Measurements from ENCODE around the gene PAIP2.
A peak's percentile ranks its signal among the peaks of the same experiment; 100 is the strongest.
"Not testable (repeated sequence)": the region's sequence is repeated elsewhere in the genome, so short reads cannot be mapped to it uniquely, and the experiment has no call there.

PAIP2 gene

DNA sequence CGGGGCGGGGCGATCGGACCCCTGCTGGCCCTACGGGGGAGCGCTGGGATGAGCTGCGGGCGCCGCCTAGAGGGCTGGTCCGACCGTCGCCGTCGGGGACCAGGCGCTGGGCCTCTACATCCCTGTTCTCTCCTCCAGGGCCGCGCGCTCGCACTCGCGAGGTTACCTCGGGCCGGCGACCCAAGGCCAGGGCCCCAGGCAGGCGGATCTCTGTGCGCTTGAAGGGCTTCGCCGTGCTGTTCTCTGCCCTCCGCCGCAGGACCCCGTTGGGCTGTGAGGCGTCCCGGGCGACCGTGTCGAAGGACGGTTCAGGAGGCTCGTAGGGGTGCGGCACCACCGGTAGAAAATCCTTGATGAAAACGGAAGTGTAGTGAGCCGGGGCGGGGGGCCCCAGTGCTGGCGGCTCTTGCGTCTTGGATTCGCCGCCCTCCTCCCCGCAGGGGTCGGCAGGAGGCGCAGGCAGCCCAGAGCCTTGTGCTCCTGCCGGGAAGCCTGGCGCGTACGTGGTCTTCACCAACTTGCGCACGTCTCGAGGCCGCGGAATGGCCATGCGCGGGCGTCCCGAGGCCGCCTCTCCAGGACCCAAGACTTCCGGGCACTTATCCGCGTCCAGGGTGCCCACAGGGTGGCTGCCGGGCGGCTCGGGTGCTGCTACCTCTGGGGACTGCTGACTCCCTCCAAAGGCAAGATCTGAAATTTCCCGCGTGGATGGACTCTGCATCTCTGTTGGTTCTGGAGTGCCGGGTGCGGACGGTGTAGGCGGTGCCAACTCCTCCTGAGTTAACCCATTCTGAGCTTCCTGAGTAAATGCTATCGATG lies 51.2 kb downstream of the PAIP2 start:
- DNase-seq (ENCODE audit: low read depth) = peak; percentile 61

GRCh38 chr5:139393497-139394122 lies 52.0 kb downstream of the PAIP2 start:
- DNase-seq (ENCODE audit: low read depth) = no peak

DNA sequence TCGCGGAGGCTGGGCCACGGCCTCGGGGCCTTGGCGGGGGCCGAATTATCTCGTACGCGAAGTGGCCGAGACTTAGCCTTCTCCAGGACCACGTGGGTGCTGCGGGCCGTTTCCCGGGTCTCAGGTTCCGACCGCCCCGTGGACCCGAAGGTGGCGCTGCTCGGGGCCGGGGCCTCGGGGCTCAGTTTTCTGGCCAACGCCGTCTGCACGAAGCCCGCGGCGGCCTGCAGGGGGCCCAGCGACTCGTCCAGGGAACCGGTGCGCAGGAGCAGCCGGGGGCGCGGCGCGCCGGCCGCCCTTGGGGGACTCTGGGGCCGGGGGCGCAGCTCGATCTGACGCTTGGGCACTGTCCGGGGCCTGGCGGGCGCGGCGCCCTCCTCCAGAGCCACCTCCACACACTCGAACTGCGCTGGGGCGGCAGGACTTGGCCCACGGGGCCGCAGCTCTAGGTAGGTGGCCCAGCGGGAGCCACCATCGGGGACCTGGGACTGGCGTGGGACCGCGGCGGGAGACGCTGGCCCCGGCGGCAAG lies 52.5 kb downstream of the PAIP2 start:
- DNase-seq (ENCODE audit: low read depth) = no peak

DNA sequence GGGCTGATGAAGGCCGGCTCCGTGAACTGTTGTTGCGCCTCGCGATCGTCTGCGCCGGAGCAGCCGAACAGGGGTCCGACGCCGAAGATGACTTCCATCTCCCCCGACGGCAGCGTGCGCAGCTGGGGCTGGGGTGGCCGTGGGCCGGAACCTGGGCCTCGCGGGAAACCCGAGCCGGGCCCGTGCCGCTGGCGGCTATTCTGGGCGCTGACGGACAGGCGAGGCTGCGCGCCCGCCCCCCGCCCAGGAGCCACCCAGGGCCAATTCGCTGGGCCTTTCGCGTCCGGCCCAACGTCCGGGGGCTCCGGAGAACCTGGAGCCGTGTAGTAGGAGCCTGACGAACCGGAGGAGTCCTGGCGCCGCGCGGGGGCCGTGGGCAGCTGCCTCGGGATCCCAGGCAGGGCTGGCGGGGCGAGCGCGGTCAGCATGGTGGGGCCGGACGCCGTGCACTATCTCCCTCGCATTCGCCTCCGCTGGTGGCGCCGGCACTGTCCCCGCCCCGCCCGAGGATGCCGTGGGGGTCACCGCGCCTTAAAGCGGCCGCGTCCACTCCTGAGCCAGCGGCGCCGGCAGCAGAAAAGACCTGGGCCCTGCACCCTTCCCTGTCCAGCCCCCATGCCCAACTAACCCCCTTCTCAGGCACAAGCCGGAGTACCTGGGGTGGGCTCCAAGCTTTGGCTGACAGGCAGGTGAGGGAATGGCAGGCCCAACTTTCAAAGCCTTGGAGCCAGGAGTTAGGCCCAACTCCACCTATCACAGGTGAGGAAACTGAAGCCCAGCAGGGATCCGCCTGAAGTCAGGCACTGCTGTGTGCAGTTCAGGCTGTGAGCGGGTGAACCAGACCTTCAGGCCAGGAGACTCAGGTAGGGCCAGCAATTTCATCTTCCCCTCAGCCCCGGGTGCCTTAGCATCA lies 53.3 kb downstream of the PAIP2 start, which contains the start of gene PROB1:
Gene PROB1, minus strand, starts transcription at position 451 of the 913 bp plus-strand sequence. Its CDS starts 23 bp downstream, at position 428.
- DNase-seq (ENCODE audit: low read depth) = no peak

- DNase-seq (ENCODE audit: low read depth) = no peak
Observed at GRCh38 chr5:139395844-139396640, 54.4 kb downstream of the PAIP2 start.

GRCh38 chr5:139396691-139397090 lies 55.0 kb downstream of the PAIP2 start:
- no peak for DNase-seq (ENCODE audit: low read depth)

DNA sequence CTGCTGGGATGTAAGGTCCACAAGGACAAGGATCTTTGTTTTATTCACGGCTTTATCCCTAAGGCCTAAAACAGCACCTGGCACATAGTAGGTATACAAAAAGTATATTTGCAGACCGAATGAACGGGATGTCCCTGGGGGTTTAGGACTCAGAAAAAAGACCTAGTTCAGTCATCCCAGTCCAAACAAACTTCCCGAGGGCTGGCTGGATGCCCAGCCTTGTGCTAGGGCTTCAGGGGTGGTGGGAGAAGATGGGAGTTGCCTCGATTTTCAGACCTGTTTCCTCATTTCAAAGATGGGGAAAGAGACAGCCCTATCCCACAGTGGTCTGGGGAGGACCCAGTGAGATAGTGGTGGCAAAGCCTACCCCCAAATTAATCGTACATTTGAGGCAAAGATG lies 56.3 kb downstream of the PAIP2 start:
- DNase-seq (ENCODE audit: low read depth) = no peak

DNA sequence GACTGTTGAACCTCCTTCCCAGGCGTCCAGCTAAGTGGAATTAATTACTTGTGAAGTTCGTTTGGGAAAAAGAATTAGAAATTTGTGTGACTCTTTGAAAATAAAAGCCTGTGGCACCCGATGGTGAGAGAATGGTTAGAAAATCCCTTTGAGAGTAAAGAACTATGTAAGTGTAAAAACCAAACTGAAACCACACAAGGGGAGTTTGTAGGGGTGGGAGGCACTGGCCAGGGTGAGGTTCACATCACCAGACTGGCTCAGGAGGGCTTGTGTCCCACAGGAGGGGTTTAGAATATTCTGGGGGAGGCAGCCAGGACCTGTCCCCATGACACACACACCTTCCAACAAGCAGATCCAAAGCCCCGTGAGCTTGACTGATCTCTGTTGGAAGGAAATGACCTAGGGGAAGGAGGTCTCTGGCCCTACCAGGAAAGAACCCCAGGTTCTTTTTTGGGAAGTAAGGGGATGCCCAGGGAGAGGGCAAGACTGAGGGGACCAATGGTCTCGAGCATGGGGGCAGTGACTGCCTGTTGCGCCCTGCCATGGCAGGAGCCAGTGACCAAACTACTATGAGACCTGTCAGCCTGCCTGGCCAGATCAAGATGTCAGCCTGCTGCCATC lies 58.0 kb downstream of the PAIP2 start:
- no peak for DNase-seq (ENCODE audit: low read depth)

DNA sequence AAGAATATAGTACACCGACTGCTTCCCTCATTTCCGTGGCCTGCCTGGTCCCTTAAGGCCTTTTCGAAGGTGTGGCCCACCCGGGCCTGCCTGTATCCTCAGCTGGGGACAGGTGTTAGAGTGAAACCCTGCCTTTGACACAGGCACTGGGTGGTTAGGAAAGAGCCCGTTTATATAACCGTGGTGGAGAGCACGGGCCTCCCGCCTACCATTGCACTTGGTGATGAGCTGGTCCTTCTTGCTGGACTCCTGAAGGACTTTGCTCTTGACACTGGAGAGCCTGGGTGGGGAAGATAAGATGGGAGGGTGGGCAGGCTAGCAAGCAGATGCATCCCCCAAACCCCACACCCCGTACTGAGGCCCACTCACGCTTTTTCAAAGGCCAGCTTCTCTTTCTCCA lies 59.9 kb downstream of the PAIP2 start:
- DNase-seq (ENCODE audit: low read depth) = no peak

- no peak for DNase-seq (ENCODE audit: low read depth)
Observed at GRCh38 chr5:139402561-139403158, 61.0 kb downstream of the PAIP2 start.

DNA sequence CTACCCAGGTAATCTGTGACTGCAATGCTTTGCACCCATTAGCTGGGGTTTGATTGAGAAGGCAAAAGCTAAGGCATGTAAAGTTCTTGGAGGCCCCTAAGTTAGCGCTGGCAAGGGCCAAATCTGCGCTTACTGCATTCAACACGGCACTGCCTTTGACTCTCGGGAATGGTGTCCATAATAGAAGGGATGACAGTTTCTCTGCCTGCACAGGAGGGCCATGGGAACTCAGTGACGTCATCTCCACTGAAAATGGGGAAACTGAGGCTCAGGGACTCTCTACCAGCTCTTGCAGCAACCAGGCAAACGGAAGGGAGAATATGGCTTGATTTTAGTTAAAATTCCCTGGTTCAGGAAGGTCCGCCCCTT lies 61.7 kb downstream of the PAIP2 start:
- no peak for DNase-seq (ENCODE audit: low read depth)

GRCh38 chr5:139403787-139404483 lies 62.3 kb downstream of the PAIP2 start, which contains the start of gene SPATA24:
SPATA24 (minus strand) TSS chr5:139404089; CDS start chr5:139404060, 29 bp downstream.
- DNase-seq (ENCODE audit: low read depth) = peak; percentile 97

DNA sequence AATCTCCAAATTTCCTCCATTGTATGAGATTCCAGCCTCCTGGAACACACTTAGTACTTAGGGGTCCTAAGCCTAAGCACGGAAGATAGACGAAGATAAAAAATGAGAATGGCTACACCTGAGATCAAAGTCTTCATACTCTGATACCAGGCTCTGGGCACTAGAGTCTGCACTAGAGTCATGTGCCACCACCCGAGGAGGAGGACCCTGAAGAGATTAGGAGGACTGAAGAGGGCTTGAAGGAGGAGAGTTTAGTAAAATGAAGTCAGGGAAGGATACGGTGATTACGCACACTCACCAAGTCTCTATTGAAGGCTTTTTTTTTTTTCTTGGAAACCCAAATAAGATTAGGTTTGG lies 62.8 kb downstream of the PAIP2 start:
- DNase-seq (ENCODE audit: low read depth) = no peak

- DNase-seq (ENCODE audit: low read depth) = no peak
Observed at GRCh38 chr5:139406963-139407362, 65.3 kb downstream of the PAIP2 start.

DNA sequence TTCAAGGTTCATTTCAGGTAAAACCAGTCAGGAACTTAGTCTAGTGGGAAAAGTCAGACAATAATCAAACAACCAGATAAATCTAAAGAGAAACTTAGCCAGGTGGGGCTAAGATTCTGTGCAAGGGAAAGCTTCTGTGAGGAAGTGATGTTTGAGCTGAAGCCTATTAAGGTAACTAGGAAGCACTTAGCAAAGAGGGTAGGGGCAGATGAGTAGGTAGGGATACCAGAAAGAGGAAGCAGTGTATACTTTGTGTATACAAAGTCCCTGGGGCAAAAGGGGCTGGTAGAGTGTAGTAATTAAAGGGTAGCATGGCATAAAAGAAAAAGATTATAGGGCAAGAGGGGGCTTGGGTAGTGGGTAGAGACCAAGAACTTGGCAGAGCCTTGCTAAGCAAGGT lies 65.9 kb downstream of the PAIP2 start:
- DNase-seq (ENCODE audit: low read depth) = no peak

GRCh38 chr5:139408191-139408590 lies 66.5 kb downstream of the PAIP2 start:
- no peak for DNase-seq (ENCODE audit: low read depth)

DNA sequence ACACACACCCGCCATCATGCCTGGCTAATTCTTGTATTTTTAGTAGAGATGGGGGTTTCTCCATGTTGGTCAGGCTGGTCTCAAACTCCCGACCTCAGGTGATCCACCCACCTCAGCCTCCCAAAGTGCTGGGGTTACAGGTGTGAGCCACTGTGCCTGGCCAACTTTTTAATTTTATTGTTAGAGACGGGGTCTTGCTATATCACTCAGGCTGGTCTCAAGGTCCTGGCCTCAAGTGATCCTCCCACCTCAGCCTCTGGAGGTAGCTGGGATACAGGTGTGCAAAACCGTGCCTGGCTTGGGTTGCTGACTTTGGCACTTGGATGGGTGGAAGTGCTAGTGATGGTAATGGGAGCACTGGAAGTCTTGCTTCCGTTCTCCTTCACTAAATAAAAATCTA lies 67.5 kb downstream of the PAIP2 start:
- not testable (repeated sequence) for DNase-seq (ENCODE audit: low read depth)

- no peak for DNase-seq (ENCODE audit: low read depth)
Observed at GRCh38 chr5:139410121-139410992, 68.7 kb downstream of the PAIP2 start.

Data from activated T-cell treated with anti-CD3 and anti-CD28 coated beads for 1 hour (primary cell).